ENCODE data around the gene OR5B21. TPM values are rescaled to one million over a fixed set of nuclear protein-coding genes. Genes with fewer than 3 reads are reported as not detected.

Gene OR5B21
- total RNA-seq: not detected

- no peaks in the 10 kb centered on the region for H3K36me3 ChIP-seq
- no peak for DNase-seq (ENCODE audit: low spot score in 2 of 2)
- no peak within 1 kb of the TSS for H3K4me3 ChIP-seq
- H3K27ac ChIP-seq: no peak within 1 kb of the TSS
- no peaks in the 10 kb centered on the region for H3K4me1 ChIP-seq
- TF ChIP-seq EP300 (IDR thresholded peaks at IDR 0.05): no peak
- TF ChIP-seq CTCF (IDR thresholded peaks at IDR 0.05): no peak
- TF ChIP-seq POLR2A (IDR thresholded peaks at IDR 0.05): no peak
- H3K27me3 ChIP-seq: no peaks in the 10 kb centered on the region
- H3K9me3 ChIP-seq: no peaks in the 10 kb centered on the region
- WGBS, 2 donors: 94 to 100% methylated on average over 1 of the region's 1 CpG
These were observed at the start of gene OR5B21 for GRCh38 chr11:58508005-58508404. TSS of gene OR5B21 (minus strand) at chr11:58508105. CDS start at chr11:58508105, 0 bp downstream.

GRCh38 chr11:58549644-58550043 is 41.7 kb upstream of the OR5B21 start:
- Histone ChIP-seq H3K27me3 (no peaks in the 10 kb centered on the region), H3K4me1 (no peaks in the 10 kb centered on the region), H3K9me3 (no peaks in the 10 kb centered on the region), H3K4me3 (no peak overlapping the region), H3K27ac (no peak overlapping the region), H3K36me3 (peaks cover 2 to 98% (median 23%) of the 10 kb centered on the region in 3 donors)
- 96 to 98% methylated on average over 7 of the region's 7 CpGs for whole genome bisulfite sequencing, 2 donors
- no peak for DNase-seq (ENCODE audit: low spot score in 2 of 2)
- TF ChIP-seq POLR2A (IDR thresholded peaks at IDR 0.05) (no peak), CTCF (IDR thresholded peaks at IDR 0.05) (no peak), EP300 (IDR thresholded peaks at IDR 0.05) (no peak)

GRCh38 chr11:58546841-58547240 is 38.9 kb upstream of the OR5B21 start:
- no peak for TF ChIP-seq CTCF (IDR thresholded peaks at IDR 0.05)
- no peak for TF ChIP-seq POLR2A (IDR thresholded peaks at IDR 0.05)
- TF ChIP-seq EP300 (IDR thresholded peaks at IDR 0.05): no peak
- H3K27ac ChIP-seq: no peak overlapping the region
- WGBS, 2 donors: 83 to 88% methylated on average over 1 of the region's 1 CpG
- peaks cover 0 to 87% (median 17%) of the 10 kb centered on the region in 3 donors for H3K36me3 ChIP-seq
- H3K4me3 ChIP-seq: no peak overlapping the region
- H3K9me3 ChIP-seq: no peaks in the 10 kb centered on the region
- H3K27me3 ChIP-seq: no peaks in the 10 kb centered on the region
- no peak for DNase-seq (ENCODE audit: low spot score in 2 of 2)
- no peaks in the 10 kb centered on the region for H3K4me1 ChIP-seq

GRCh38 chr11:58531865-58532341 is 24.0 kb upstream of the OR5B21 start:
- Histone ChIP-seq H3K36me3 (peaks cover 0 to 74% (median 9%) of the 10 kb centered on the region in 3 donors), H3K27me3 (no peaks in the 10 kb centered on the region), H3K27ac (no peak overlapping the region), H3K4me3 (no peak overlapping the region), H3K9me3 (peaks cover 0 to 8% (median 2%) of the 10 kb centered on the region in 4 donors), H3K4me1 (no peaks in the 10 kb centered on the region)
- TF ChIP-seq CTCF (IDR thresholded peaks at IDR 0.05) (no peak), EP300 (IDR thresholded peaks at IDR 0.05) (no peak), POLR2A (IDR thresholded peaks at IDR 0.05) (no peak)
- DNase-seq (ENCODE audit: low spot score in 2 of 2): no peak
- WGBS, 2 donors: 97 to 98% methylated on average over 19 to 23 of the region's 25 CpGs

GRCh38 chr11:58530236-58530635 is 22.3 kb upstream of the OR5B21 start:
- WGBS, 2 donors: 91 to 92% methylated on average over 3 of the region's 3 CpGs
- Histone ChIP-seq H3K4me1 (no peaks in the 10 kb centered on the region), H3K27ac (no peak overlapping the region), H3K27me3 (no peaks in the 10 kb centered on the region), H3K36me3 (peaks cover 0 to 68% (median 9%) of the 10 kb centered on the region in 3 donors), H3K4me3 (no peak overlapping the region), H3K9me3 (no peaks in the 10 kb centered on the region)
- TF ChIP-seq POLR2A (IDR thresholded peaks at IDR 0.05): no peak
- TF ChIP-seq CTCF (IDR thresholded peaks at IDR 0.05): no peak
- no peak for TF ChIP-seq EP300 (IDR thresholded peaks at IDR 0.05)
- DNase-seq (ENCODE audit: low spot score in 2 of 2): no peak
